Measurements from ENCODE around the gene TMEM229B.

TMEM229B gene

DNA sequence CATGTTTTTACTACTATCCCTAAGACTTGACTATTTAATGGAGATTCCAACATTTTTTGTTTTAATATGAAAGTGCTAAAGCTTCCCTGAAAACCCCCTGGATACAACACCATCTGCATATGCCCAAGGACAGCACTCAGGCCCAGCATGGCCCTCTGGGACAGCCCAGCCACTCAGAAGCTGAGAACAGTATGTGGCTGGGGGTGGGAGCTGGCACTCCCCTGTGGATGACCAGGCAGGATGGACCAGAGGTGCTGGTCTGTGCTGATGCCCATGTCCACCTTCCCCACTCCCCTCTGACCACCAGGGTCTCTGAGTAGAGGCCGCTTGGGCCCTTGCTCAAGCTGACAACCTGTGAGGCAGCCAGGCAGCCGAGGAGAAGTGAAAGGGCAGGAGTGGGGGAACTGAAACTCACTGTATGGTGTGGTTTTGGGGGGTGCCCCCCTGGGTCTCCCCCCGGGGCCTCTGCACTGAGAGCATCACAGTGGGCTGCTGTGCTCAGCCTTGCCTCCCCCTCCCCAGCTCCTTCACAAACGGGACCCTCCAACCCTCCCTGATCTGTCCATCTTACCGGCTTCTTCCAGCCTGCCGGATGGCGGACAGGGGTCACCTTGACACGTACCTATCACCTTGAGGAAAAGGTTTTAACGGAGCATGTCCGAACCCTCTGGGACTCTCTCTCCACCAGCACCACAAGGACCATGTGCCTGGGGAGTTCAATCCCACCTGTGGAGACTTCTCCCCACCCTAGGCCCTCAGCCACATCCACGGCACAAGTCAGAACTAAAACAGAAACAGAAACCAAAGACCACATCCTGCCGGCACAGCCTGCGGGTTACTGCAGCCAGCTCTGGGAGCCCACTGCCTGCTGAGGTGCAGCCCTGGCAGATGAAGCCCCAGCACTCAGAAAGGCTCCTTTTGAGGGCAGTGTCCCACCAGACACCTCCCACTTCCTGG, at the start of gene TMEM229B:
Gene TMEM229B, minus strand, starts transcription at position 785 of the 957 bp plus-strand sequence. CDS start 14,798 bp downstream, outside the sequence.
- FAIRE-seq: no peak

DNA sequence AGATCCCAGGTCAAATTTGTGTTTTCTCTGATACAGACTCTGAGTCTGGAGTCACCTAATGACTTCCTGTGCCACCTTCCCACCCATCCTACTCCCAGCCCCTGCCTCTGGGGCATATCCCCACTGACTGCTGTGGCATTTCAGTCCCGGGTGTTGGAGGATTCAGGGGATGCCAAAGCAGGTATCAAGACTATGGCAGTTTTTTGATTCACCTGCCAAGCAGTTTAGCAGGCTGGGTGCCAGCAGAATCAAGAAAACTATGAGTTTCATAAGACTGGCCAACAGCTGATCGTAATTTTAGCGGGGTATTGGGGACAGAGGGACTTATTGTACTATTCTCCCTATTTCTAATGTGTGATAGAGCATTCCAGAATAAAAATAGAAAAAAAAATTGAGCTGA, 49.2 kb upstream of the TMEM229B start:
- no peak for FAIRE-seq

DNA sequence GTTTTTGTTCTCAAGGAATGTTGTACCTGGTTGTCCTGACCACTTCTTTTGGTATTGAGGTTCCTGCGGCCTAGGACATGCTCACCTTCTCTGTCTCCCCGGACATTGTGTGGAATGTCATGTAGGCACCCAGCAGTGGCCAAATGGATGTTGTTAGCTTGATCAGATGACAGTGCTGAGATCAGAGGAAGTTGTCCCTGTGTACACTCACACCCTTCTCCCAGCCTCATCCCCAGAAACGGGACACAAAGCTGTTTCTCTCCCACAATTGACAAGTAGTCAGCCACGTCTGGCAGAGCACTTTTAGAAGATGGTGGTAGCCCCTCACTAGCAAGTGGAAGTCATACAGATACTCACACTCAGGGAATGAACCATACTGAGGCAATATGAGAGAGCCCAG, 47.6 kb upstream of the TMEM229B start:
- FAIRE-seq: no peak

- no peak for FAIRE-seq
Observed at GRCh38 chr14:67533754-67534085, 45.2 kb upstream of the TMEM229B start.

- FAIRE-seq: no peak
Observed at GRCh38 chr14:67532998-67533753, 44.7 kb upstream of the TMEM229B start, which contains the start of gene PLEKHH1. TSS of gene PLEKHH1 (plus strand) at chr14:67533290. CDS start at chr14:67541868, 8,578 bp downstream.

- FAIRE-seq: no peak
Observed at GRCh38 chr14:67532606-67532997, 44.1 kb upstream of the TMEM229B start.

- no peak for FAIRE-seq
Observed at GRCh38 chr14:67529947-67530935, 41.7 kb upstream of the TMEM229B start.

- no peak for FAIRE-seq
Observed at GRCh38 chr14:67528276-67528675, 39.8 kb upstream of the TMEM229B start.

DNA sequence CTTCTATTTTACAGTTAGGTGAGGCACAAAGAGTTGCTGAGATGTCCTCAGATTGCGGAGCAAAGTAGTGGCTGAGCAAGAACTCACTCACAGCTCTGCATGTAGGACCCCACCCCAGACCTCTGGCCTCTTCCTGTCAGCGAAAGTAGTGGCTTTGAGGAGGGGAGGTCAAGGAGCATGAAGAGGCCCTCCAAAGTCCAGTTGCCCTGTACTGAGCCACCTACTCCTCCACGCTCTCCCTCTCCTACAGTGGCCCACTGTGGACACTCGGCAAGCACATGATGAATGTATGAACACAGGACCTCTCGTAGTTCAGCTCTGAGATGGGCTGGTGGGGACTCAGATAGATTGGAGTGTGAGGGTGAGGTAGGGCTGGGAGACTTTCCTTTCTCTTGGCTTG, 39.2 kb upstream of the TMEM229B start:
- no peak for FAIRE-seq

DNA sequence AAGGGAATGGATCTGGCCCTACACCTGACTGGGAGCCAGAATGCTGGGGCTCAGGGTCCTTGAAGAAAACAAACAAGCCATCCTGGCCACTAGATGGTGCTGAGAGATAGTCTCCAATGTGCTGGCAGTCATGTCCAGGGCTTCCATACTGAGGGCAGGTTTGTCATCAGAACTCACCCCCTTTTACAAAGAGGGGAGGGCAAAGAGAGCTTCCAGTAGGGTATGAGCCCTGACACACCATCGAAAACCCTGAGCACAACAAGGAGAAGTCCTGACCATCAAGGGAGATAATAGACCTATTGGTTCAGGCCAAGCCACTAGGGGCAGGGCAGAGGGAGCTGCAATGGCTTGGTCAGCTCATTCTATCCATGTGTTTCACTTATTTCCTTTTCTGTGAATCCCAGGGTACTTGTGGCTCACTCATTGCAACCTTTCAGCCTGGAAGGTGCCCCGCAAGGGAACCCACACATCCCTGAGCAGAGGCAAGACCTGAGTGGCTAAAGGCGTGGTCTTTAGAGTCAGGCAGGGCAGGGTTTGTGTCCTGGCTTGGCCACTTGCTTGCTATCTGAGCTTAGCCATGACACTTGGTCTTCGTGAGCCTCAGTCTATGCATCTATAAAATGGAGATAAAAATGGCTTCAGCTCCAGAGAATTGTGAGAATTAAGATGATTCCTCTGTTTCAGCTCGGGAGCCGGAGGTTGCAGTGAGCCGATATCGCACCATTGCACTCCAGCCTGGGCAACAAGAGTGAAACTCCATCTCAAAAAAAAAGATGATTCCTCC, 38.3 kb upstream of the TMEM229B start:
- FAIRE-seq: no peak

- FAIRE-seq: no peak
Observed at GRCh38 chr14:67526181-67526580, 37.7 kb upstream of the TMEM229B start.

DNA sequence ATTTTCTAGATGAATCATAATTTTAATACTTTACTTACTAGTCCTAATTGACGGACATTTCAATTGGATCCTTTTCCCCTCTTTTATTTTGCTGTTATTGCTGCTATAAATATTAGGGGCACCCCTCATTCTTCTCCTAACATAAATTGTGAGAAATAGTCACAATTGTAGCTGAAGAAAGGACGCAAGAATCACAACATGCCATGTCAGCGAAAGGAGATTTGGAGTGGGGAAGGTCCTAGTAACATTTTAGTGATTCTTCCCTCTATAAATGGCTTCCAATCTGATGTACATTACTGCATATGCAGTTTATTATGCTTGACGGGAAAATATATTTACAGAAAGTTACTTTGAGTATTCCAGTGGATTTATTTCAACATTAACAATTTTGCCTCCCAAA, 36.9 kb upstream of the TMEM229B start:
- FAIRE-seq: no peak

- FAIRE-seq: no peak
Observed at GRCh38 chr14:67524634-67524963, 36.1 kb upstream of the TMEM229B start.

GRCh38 chr14:67523764-67524633, 35.5 kb upstream of the TMEM229B start:
- no peak for FAIRE-seq

DNA sequence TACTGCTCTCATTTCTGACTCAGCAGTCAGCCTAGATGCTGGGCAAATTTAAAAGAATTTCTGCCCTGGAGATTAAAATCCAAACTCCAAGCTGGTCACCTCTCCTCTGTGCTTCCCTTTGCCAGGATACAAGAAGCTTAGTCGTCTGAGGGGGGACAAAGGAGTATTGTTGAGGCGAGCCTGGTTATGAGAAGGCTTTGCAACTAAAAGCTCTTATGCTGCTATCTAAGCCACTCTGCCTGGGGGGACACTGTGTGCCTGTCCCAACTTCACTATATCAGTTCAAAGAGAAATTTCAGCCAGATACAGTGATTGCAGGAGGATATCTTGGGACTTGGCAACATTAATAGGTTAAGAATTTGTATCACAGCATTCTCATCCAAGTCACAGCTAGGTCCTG, 33.7 kb upstream of the TMEM229B start:
- no peak for FAIRE-seq

GRCh38 chr14:67520482-67520881, 32.0 kb upstream of the TMEM229B start:
- no peak for FAIRE-seq

DNA sequence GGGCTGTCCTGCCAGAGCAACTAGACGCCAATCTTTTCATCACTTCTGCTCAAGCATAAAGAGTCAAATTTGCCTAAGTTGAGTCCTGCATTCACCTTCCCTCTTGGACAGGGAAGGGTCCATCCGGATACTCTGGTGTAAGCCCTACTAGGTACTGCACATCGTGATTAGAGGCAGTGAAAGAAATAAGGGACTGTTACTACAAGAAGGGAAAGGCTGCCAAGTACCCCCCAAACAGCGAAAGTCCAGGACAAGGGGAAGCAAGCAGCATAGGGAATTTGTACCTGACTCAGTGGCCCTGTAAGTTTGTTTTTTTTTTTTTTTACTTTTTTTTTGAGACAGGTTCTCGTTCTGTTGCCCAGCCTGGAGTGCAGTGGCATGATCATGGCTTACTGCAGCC, 30.9 kb upstream of the TMEM229B start:
- FAIRE-seq: no peak

DNA sequence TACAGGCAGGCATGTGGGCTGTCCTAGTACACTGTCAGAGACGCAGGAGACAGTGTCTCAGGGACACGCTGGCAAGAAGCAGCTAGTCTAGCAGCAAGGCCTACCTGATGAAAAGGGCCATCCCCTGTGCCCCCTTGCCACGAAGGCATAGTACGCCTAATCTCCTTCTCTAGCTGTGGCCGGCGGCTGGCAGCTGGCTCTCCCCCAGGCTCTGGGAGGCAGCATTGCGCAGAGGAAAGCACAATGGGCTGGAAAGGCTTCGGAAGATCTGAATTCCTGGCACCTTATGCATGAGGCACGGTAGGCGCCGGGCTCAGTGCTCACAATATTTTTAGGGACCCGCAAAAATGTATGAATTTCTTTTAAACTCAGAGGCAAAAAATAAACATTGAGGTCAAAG, 28.6 kb upstream of the TMEM229B start:
- FAIRE-seq: no peak

GRCh38 chr14:67516676-67517075, 28.2 kb upstream of the TMEM229B start:
- no peak for FAIRE-seq

- FAIRE-seq: no peak
Observed at GRCh38 chr14:67515386-67516079, 27.0 kb upstream of the TMEM229B start.
